A549 (cell line): ENCODE measurements around the gene BCO1.

Source experiments
- CBX2 ChIP-seq: fragments of 200-600 bp; sonication (generic); IDR thresholded peaks from 2 replicates; pipeline ENCODE4 v1.6.1; 2016; ENCODE audit warnings: low read depth, mild to moderate bottlenecking, borderline replicate concordance
- CTCF ChIP-seq: fragments of >200 bp; sonication (Bioruptor Twin); formaldehyde crosslinking; IDR thresholded peaks from 3 replicates; pipeline ENCODE4 v1.5.1; 2016
- E2F6 ChIP-seq: IDR thresholded peaks from 2 replicates; pipeline ENCODE4 v1.6.1; 2012; ENCODE audit warnings: low read depth, borderline replicate concordance
- JUN ChIP-seq, 2 experiments: fragments of >200 bp; sonication (Bioruptor Twin); formaldehyde crosslinking; IDR thresholded peaks; 2 replicates in 1 of 2; 3 replicates in 1 of 2; pipeline ENCODE4 v1.6.1; 2016 to 2017
- MAZ ChIP-seq: fragments of 150-350 bp; IDR thresholded peaks from 2 replicates; pipeline ENCODE4 v1.6.1; 2014; ENCODE audit warnings: antibody characterized with exemption, low read depth, low read length, borderline replicate concordance
- TFCP2L1 ChIP-seq: fragments of 250-450 bp; sonication (Bioruptor Pico); IDR thresholded peaks from 2 replicates; pipeline ENCODE4 v1.5.0; 2021; ENCODE audit warnings: mild to moderate bottlenecking
- TF ChIP-seq, protein P1 (sequence below): fragments of 250-450 bp; sonication (Bioruptor Pico); IDR thresholded peaks from 2 replicates; pipeline ENCODE4 v1.5.0; 2021; ENCODE audit warnings: mild to moderate bottlenecking, moderate library complexity, borderline replicate concordance

DNA sequence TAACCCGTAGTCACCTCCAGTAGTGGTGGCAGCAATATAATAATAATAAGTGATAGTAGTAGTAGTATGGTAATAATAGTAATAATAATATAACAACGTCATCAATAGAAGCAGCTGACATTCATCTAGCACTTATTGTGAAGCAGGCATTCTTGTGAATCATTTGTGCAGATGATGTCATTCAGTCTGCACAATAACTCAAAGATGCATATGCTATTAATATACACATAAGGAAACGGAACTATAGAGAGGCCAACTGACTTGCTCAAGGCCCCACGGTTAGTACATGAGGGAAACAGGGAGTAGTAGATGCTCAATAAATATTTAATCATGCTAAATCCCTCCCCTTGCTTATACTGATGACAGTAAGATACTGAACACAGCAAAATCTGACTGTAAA lies 40.9 kb downstream of the BCO1 start:
- TF ChIP-seq, protein P1, sequence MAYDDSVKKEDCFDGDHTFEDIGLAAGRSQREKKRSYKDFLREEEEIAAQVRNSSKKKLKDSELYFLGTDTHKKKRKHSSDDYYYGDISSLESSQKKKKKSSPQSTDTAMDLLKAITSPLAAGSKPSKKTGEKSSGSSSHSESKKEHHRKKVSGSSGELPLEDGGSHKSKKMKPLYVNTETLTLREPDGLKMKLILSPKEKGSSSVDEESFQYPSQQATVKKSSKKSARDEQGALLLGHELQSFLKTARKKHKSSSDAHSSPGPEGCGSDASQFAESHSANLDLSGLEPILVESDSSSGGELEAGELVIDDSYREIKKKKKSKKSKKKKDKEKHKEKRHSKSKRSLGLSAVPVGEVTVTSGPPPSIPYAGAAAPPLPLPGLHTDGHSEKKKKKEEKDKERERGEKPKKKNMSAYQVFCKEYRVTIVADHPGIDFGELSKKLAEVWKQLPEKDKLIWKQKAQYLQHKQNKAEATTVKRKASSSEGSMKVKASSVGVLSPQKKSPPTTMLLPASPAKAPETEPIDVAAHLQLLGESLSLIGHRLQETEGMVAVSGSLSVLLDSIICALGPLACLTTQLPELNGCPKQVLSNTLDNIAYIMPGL (CRISPR knock-in tag) = no peak
- TF ChIP-seq CBX2 (no peak), CTCF (no peak), JUN (IDR thresholded peaks at IDR 0.05) (no peak), MAZ (no peak), E2F6 (no peak), TFCP2L1 (CRISPR knock-in tag) (no peak)
